ENCODE results near the gene ASPA.
A peak's percentile ranks its signal among the peaks of the same experiment; 100 is the strongest.

The ASPA gene

GRCh38 chr17:3532106-3532858 lies 56.5 kb downstream of the ASPA start:
- TF ChIP-seq POLR2A (IDR thresholded peaks at IDR 0.05; ENCODE audit: extremely low read depth, insufficient read length), result no peak
- no peak for TF ChIP-seq MYC (IDR thresholded peaks at IDR 0.05; ENCODE audit: low read depth, low read length)
- no peak for TF ChIP-seq MAX (IDR thresholded peaks at IDR 0.05; ENCODE audit: low read depth, low read length)
- TF ChIP-seq, protein P1, sequence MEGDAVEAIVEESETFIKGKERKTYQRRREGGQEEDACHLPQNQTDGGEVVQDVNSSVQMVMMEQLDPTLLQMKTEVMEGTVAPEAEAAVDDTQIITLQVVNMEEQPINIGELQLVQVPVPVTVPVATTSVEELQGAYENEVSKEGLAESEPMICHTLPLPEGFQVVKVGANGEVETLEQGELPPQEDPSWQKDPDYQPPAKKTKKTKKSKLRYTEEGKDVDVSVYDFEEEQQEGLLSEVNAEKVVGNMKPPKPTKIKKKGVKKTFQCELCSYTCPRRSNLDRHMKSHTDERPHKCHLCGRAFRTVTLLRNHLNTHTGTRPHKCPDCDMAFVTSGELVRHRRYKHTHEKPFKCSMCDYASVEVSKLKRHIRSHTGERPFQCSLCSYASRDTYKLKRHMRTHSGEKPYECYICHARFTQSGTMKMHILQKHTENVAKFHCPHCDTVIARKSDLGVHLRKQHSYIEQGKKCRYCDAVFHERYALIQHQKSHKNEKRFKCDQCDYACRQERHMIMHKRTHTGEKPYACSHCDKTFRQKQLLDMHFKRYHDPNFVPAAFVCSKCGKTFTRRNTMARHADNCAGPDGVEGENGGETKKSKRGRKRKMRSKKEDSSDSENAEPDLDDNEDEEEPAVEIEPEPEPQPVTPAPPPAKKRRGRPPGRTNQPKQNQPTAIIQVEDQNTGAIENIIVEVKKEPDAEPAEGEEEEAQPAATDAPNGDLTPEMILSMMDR (IDR thresholded peaks at IDR 0.05; ENCODE audit: low read depth, low read length), result no peak
- no peak overlapping the region for H3K4me3 ChIP-seq (ENCODE audit: low read depth, low read length)
- no peak for DNase-seq (ENCODE audit: low read depth)

- TF ChIP-seq POLR2A (IDR thresholded peaks at IDR 0.05; ENCODE audit: extremely low read depth, insufficient read length) (no peak), MAX (IDR thresholded peaks at IDR 0.05; ENCODE audit: low read depth, low read length) (no peak), MYC (IDR thresholded peaks at IDR 0.05; ENCODE audit: low read depth, low read length) (no peak)
- TF ChIP-seq, protein P1 (IDR thresholded peaks at IDR 0.05; ENCODE audit: low read depth, low read length), result no peak
- DNase-seq (ENCODE audit: low read depth), result no peak
- no peak overlapping the region for H3K4me3 ChIP-seq (ENCODE audit: low read depth, low read length)
Observed at GRCh38 chr17:3532859-3533142, 57.0 kb downstream of the ASPA start.

- no peak overlapping the region for H3K4me3 ChIP-seq (ENCODE audit: low read depth, low read length)
- DNase-seq (ENCODE audit: low read depth), result no peak
- TF ChIP-seq MAX (IDR thresholded peaks at IDR 0.05; ENCODE audit: low read depth, low read length), result no peak
- TF ChIP-seq POLR2A (IDR thresholded peaks at IDR 0.05; ENCODE audit: extremely low read depth, insufficient read length), result no peak
- TF ChIP-seq MYC (IDR thresholded peaks at IDR 0.05; ENCODE audit: low read depth, low read length), result no peak
- TF ChIP-seq, protein P1 (IDR thresholded peaks at IDR 0.05; ENCODE audit: low read depth, low read length), result no peak
Observed at GRCh38 chr17:3533752-3534151, 58.0 kb downstream of the ASPA start.

DNA sequence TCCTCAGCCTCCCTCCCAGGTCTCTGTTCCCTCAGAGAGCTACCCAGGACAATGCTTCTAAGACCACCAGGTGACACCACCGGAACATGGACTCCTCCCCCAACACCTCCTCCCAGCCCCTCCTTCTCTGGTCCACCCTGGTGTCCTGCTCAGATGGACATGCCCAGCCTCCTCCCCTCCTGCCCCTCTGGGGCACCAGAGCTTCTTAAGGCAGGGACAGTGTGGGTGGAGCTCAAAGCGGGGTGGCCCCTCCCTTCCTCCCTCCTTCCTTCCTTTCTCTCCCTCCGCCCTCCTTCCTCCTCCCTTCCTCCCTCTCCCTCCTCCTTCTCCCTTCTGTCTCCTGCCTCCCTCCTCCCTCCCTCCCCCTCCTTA lies 59.1 kb downstream of the ASPA start:
- H3K4me3 ChIP-seq (ENCODE audit: low read depth, low read length), result no peak overlapping the region
- DNase-seq (ENCODE audit: low read depth), result no peak
- TF ChIP-seq, protein P1 (IDR thresholded peaks at IDR 0.05; ENCODE audit: low read depth, low read length), result no peak
- TF ChIP-seq MAX (IDR thresholded peaks at IDR 0.05; ENCODE audit: low read depth, low read length) (no peak), MYC (IDR thresholded peaks at IDR 0.05; ENCODE audit: low read depth, low read length) (no peak), POLR2A (IDR thresholded peaks at IDR 0.05; ENCODE audit: extremely low read depth, insufficient read length) (no peak)

- TF ChIP-seq MAX (IDR thresholded peaks at IDR 0.05; ENCODE audit: low read depth, low read length) (no peak), POLR2A (IDR thresholded peaks at IDR 0.05; ENCODE audit: extremely low read depth, insufficient read length) (no peak), MYC (IDR thresholded peaks at IDR 0.05; ENCODE audit: low read depth, low read length) (no peak)
- TF ChIP-seq, protein P1 (IDR thresholded peaks at IDR 0.05; ENCODE audit: low read depth, low read length), result no peak
- peak; percentile 40 for DNase-seq (ENCODE audit: low read depth)
- no peak overlapping the region for H3K4me3 ChIP-seq (ENCODE audit: low read depth, low read length)
Observed at GRCh38 chr17:3535253-3535995, 59.6 kb downstream of the ASPA start.

All from NB4 (cell line).